Naive thymus-derived CD4-positive, alpha-beta T cell (primary cell): ENCODE results near the gene SON. TPM values are rescaled to one million over a fixed set of nuclear protein-coding genes. Genes with fewer than 3 reads are reported as not detected.

Experiments used
- ATAC-seq: fragments of 150-1000 bp; cut with Tn5 transposase; 2 replicates; pipeline ENCODE4 v1.10.0; 2021; ENCODE audit warnings: mild to moderate bottlenecking, moderate library complexity
- CTCF ChIA-PET: fragments of 350-600 bp; sonication (Branson Sonifier 250); formaldehyde crosslinking; loops from one replicate; lab custom pipeline; 2021; ENCODE audit warnings: antibody characterized with exemption; lab: Charles Lee
- POLR2A ChIA-PET: fragments of 350-600 bp; sonication (Branson Sonifier 250); formaldehyde crosslinking; loops from one replicate; lab custom pipeline; 2021; ENCODE audit warnings: antibody characterized with exemption, inconsistent platforms; lab: Charles Lee
- DNase-seq, 9 donors: peaks; one replicate each; pipeline versions ENCODE4 v3.0.0 to v3.0.0-alpha.2; 2020 to 2022; ENCODE audit warnings: mixed read lengths in 1 of 9
- H3K27ac ChIP-seq: one replicate; pipeline ENCODE4 v1.7.0; 2013; ENCODE audit warnings: mild to moderate bottlenecking, low read depth, low read length, moderate library complexity
- H3K27me3 ChIP-seq, 2 donors: one replicate each; pipeline ENCODE4 v1.7.0; 2013; ENCODE audit warnings: low read length in 2 of 2, mild to moderate bottlenecking in 2 of 2, moderate library complexity in 2 of 2; ENCODE audit not compliant: control insufficient read depth in 2 of 2, insufficient read depth in 2 of 2
- H3K36me3 ChIP-seq, 3 experiments: 1 replicate in 2 of 3; 2 replicates in 1 of 3; pipeline ENCODE4 v1.7.0; 2013; ENCODE audit warnings: low read length in 3 of 3, mild to moderate bottlenecking in 3 of 3, moderate library complexity in 1 of 3; ENCODE audit not compliant: insufficient read depth in 3 of 3, control insufficient read depth in 2 of 3
- H3K4me1 ChIP-seq, 2 donors: one replicate each; pipeline ENCODE4 v1.7.0; 2013; ENCODE audit warnings: low read length in 2 of 2, mild to moderate bottlenecking in 2 of 2, moderate library complexity in 1 of 2; ENCODE audit not compliant: control insufficient read depth in 2 of 2, insufficient read depth in 2 of 2
- H3K4me3 ChIP-seq: 2 replicates; pipeline ENCODE4 v1.7.0; 2013; ENCODE audit warnings: mild to moderate bottlenecking, low read length
- H3K9me3 ChIP-seq, 3 experiments: 1 replicate in 2 of 3; 2 replicates in 1 of 3; pipeline ENCODE4 v1.7.0; 2013; ENCODE audit warnings: low read length in 3 of 3; ENCODE audit not compliant: control insufficient read depth in 2 of 3
- H3K27ac Mint-ChIP-seq, 9 donors: one replicate each; pipeline ENCODE4 v1.8.0; 2020 to 2022; ENCODE audit warnings: mixed read lengths in 9 of 9, mild to moderate bottlenecking in 8 of 9, moderate library complexity in 5 of 9, inconsistent platforms in 2 of 9
- H3K27me3 Mint-ChIP-seq, 5 donors: one replicate each; pipeline ENCODE4 v1.8.0; 2021 to 2022; ENCODE audit warnings: mixed read lengths in 5 of 5, mild to moderate bottlenecking in 1 of 5
- H3K36me3 Mint-ChIP-seq, 5 donors: one replicate each; pipeline ENCODE4 v1.8.0; 2020 to 2022; ENCODE audit warnings: mixed read lengths in 5 of 5, mild to moderate bottlenecking in 3 of 5, inconsistent platforms in 1 of 5
- H3K4me1 Mint-ChIP-seq, 7 donors: one replicate each; pipeline ENCODE4 v1.8.0; 2020 to 2022; ENCODE audit warnings: mixed read lengths in 7 of 7, mild to moderate bottlenecking in 3 of 7, inconsistent platforms in 1 of 7
- H3K4me3 Mint-ChIP-seq, 10 donors: one replicate each; pipeline ENCODE4 v1.8.0; 2020 to 2022; ENCODE audit warnings: mild to moderate bottlenecking in 10 of 10, mixed read lengths in 10 of 10, moderate library complexity in 6 of 10, inconsistent platforms in 2 of 10
- H3K9me3 Mint-ChIP-seq, 11 donors: one replicate each; pipeline ENCODE4 v1.8.0; 2020 to 2022; ENCODE audit warnings: mixed read lengths in 11 of 11, mild to moderate bottlenecking in 4 of 11, inconsistent platforms in 1 of 11, moderate library complexity in 1 of 11
- intact Hi-C, 2 donors: fragments of 100-400 bp; cut with micrococcal nuclease; formaldehyde crosslinking; loops; one replicate each; pipeline ENCODE4 v1.15.1; 2023
- polyA plus RNA-seq, 2 donors: library from polyadenylated mRNA; unstranded; fragments of 300-500 nt; fragmentation: Illumina TruSeq; gene quantifications; one replicate each; pipeline ENCODE4 v1.2.3, GENCODE V29; 2021
- total RNA-seq, 6 experiments: library from RNA in 5 of 6; stranded (reverse) in 5 of 6; gene quantifications; 1 replicate in 5 of 6; 2 replicates in 1 of 6; pipeline ENCODE4 v1.2.3 and lab custom pipeline; 2021 to 2026

Gene SON
- total and polyA plus RNA-seq, 7 experiments from 2014 or later: 337 to 546 (median 459) TPM

DNA sequence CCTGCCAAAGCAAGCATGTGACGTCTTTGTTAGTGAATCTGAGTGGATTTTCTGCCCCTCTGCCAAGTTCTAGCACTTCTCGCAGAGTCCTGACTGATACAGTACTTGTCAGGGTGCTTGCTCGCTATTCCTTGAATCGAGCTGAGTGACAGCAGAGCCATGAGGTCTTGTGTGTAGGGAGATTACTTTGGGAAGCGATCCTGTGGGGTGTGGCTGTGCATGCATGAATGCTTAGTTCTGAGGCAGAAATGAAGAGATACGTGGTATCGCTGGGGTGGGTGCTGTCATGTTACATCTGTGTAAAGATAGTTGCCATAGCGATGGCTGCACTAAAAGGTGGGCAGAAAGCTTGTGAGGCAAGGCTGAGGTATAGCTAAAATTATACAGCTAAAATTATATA is 32.0 kb upstream of the SON start:
- POLR2A ChIA-PET: interaction anchor here (0.7 to 1.1 kb wide), 2 partner anchors 9 to 47 kb away, joined by 3 to 6 read pairs; no protein-coding TSS in a partner anchor
- no peak overlapping the region for H3K27ac Mint-ChIP-seq

DNA sequence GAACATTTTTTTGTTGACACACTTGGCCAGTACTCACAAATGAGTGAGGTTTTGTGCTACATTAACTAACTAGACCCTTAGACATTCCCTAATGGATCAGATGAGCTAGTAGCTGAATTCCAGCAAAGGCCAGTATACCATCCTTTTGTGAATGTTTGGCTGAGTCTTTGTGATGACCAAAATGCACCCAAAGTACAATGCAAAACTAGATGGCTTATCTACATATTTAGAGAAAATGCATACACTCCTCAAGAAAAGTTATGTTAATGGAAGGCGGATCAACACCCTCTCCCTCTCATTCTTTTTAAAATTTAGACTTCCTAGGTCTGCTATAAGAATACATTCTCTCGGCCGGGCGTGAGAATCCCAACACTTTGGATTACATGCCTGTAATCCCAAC is 31.2 kb upstream of the SON start:
- DNase-seq (no peak), ATAC-seq (no peak)
- Histone ChIP-seq H3K9me3 (no peaks in the 10 kb centered on the region), H3K4me3 (no peak overlapping the region), H3K27me3 (no peaks in the 10 kb centered on the region), H3K36me3 (peaks cover 9 to 63% (median 13%) of the 10 kb centered on the region in 3 experiments), H3K4me1 (no peaks in the 10 kb centered on the region), H3K27ac (no peak overlapping the region)
- Mint-ChIP-seq H3K27me3 (no peaks in the 10 kb centered on the region), H3K36me3 (peaks cover 19 to 61% (median 48%) of the 10 kb centered on the region in 5 donors), H3K9me3 (peaks cover 0 to 6% (median 0%) of the 10 kb centered on the region in 11 donors), H3K4me3 (no peak overlapping the region), H3K27ac (no peak overlapping the region), H3K4me1 (peaks cover 0 to 13% (median 0%) of the 10 kb centered on the region in 7 donors)
- ChIA-PET CTCF (no interaction called here), POLR2A (interaction anchor here (0.6 to 1.1 kb wide), 2 partner anchors 9 to 13 kb away, joined by 3 to 5 read pairs; no protein-coding TSS in a partner anchor)
- intact Hi-C loops: no loop called here

More for the DNA sequence above, 32.0 kb upstream of the SON start:
- intact Hi-C loops: no loop called here
- ATAC-seq: no peak
- no peak overlapping the region for H3K4me3 ChIP-seq
- no peaks in the 10 kb centered on the region for H3K9me3 ChIP-seq
- peaks cover 0 to 7% (median 0%) of the 10 kb centered on the region in 11 donors for H3K9me3 Mint-ChIP-seq
- no peak for DNase-seq
- H3K36me3 Mint-ChIP-seq: peaks cover 19 to 59% (median 46%) of the 10 kb centered on the region in 5 donors
- no peaks in the 10 kb centered on the region for H3K4me1 ChIP-seq
- no peaks in the 10 kb centered on the region for H3K27me3 Mint-ChIP-seq
- peaks cover 5 to 58% (median 13%) of the 10 kb centered on the region in 3 experiments for H3K36me3 ChIP-seq
- CTCF ChIA-PET: no interaction called here
- no peak overlapping the region for H3K4me3 Mint-ChIP-seq
- H3K4me1 Mint-ChIP-seq: peaks cover 0 to 13% (median 0%) of the 10 kb centered on the region in 7 donors
- H3K27ac ChIP-seq: no peak overlapping the region
- H3K27me3 ChIP-seq: no peaks in the 10 kb centered on the region

DNA sequence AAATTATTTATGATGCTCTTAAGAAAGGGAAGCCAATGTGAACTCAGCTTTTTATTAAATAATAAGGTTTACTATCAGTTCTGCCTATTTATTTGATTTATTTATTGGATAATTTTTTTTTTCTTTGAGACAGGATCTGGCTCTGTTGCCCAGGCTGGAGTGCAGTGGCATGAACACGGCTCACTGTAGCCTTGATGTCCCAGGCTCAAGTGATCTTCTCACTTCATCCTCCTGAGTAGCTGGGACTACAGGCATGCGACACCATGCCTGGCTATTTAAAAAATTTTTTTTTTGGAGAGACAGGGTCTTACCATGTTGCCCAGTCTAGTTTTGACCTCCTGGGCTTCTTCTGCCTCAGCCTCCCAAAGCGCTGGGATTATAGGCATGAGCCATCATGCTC is 30.4 kb upstream of the SON start:
- Histone ChIP-seq H3K4me1 (no peaks in the 10 kb centered on the region), H3K9me3 (no peaks in the 10 kb centered on the region), H3K27ac (no peak overlapping the region), H3K4me3 (no peak overlapping the region), H3K27me3 (no peaks in the 10 kb centered on the region), H3K36me3 (peaks cover 8 to 71% (median 16%) of the 10 kb centered on the region in 3 experiments)
- H3K4me3 Mint-ChIP-seq: no peak overlapping the region
- H3K4me1 Mint-ChIP-seq: peaks cover 0 to 13% (median 0%) of the 10 kb centered on the region in 7 donors
- H3K36me3 Mint-ChIP-seq: peaks cover 16 to 62% (median 46%) of the 10 kb centered on the region in 5 donors
- DNase-seq: no peak
- peaks cover 0 to 2% (median 0%) of the 10 kb centered on the region in 11 donors for H3K9me3 Mint-ChIP-seq
- intact Hi-C loops: no loop called here
- no peaks in the 10 kb centered on the region for H3K27me3 Mint-ChIP-seq
- POLR2A ChIA-PET: interaction anchor here (0.6 kb wide), 1 partner anchor 14 kb away, joined by 5 read pairs; no protein-coding TSS in a partner anchor
- no peak overlapping the region for H3K27ac Mint-ChIP-seq
- CTCF ChIA-PET: no interaction called here
- ATAC-seq: no peak

DNA sequence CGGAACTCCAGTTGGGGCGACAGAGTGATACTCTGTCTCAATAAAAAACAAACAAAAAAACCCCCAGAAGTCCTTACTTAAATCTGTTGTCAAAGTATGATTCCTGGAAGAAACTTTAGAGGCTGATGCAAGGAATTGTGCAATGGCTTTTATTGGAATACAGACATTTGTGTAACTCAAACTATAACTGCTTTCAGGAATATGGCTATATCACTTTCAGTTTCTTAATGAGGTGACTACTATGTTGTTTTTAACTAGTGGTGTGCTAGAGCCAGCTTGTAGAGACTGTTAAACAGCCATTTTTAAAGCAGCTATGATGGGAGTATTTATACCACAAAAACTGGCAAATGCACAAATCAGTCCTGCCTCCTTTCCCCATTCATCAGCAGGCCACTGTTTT is 28.6 kb upstream of the SON start:
- Histone ChIP-seq H3K4me3 (no peak overlapping the region), H3K4me1 (no peaks in the 10 kb centered on the region), H3K27ac (no peak overlapping the region), H3K9me3 (no peaks in the 10 kb centered on the region), H3K27me3 (no peaks in the 10 kb centered on the region), H3K36me3 (peaks cover 8 to 81% (median 16%) of the 10 kb centered on the region in 3 experiments)
- ChIA-PET POLR2A (no interaction called here), CTCF (no interaction called here)
- Mint-ChIP-seq H3K4me3 (peak overlapping the region in 1 of 10 donors; percentile 28), H3K36me3 (peaks cover 22 to 60% (median 46%) of the 10 kb centered on the region in 5 donors), H3K9me3 (no peaks in the 10 kb centered on the region), H3K27ac (peak overlapping the region in 1 of 9 donors; percentile 79), H3K4me1 (peaks cover 0 to 16% (median 0%) of the 10 kb centered on the region in 7 donors), H3K27me3 (no peaks in the 10 kb centered on the region)
- ATAC-seq (no peak), DNase-seq (no peak)
- intact Hi-C loops: no loop called here

DNA sequence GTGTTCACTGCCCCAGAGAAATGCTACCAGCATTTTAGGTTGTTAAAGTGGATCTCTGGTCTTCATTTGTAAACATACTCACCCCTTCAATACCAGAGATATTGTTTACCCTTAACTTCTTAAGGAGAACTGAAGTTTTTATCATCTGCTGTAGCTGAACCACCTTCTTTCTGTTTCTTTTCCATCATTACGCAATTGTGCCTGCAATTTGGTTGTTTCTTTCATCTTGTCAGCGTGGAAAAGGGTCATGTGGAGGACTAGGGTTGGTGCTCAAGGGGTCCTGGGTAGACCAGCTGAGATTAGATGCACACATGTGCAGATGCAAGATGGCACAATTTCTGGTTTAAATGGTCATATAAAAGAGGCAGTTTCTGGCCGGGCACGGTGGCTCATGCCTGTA is 23.9 kb upstream of the SON start:
- Mint-ChIP-seq H3K4me3 (no peak overlapping the region), H3K27me3 (no peaks in the 10 kb centered on the region), H3K27ac (peak overlapping the region in 1 of 9 donors; percentile 41), H3K9me3 (no peaks in the 10 kb centered on the region), H3K36me3 (peaks cover 23 to 51% (median 40%) of the 10 kb centered on the region in 5 donors), H3K4me1 (peaks cover 0 to 16% (median 0%) of the 10 kb centered on the region in 7 donors)
- DNase-seq (no peak), ATAC-seq (no peak)
- Histone ChIP-seq H3K4me3 (no peak overlapping the region), H3K36me3 (peaks cover 0 to 59% (median 16%) of the 10 kb centered on the region in 3 experiments), H3K27me3 (no peaks in the 10 kb centered on the region), H3K27ac (no peak overlapping the region), H3K9me3 (no peaks in the 10 kb centered on the region), H3K4me1 (no peaks in the 10 kb centered on the region)
- POLR2A ChIA-PET: interaction anchor here (0.6 to 1.2 kb wide), 2 partner anchors 39 to 85 kb away, joined by 3 read pairs; partner anchors contain the start of gene TMEM50B
- intact Hi-C loops: no loop called here
- CTCF ChIA-PET: interaction anchor here (0.7 kb wide), 1 partner anchor 674 kb away, joined by 3 read pairs; no protein-coding TSS in a partner anchor

DNA sequence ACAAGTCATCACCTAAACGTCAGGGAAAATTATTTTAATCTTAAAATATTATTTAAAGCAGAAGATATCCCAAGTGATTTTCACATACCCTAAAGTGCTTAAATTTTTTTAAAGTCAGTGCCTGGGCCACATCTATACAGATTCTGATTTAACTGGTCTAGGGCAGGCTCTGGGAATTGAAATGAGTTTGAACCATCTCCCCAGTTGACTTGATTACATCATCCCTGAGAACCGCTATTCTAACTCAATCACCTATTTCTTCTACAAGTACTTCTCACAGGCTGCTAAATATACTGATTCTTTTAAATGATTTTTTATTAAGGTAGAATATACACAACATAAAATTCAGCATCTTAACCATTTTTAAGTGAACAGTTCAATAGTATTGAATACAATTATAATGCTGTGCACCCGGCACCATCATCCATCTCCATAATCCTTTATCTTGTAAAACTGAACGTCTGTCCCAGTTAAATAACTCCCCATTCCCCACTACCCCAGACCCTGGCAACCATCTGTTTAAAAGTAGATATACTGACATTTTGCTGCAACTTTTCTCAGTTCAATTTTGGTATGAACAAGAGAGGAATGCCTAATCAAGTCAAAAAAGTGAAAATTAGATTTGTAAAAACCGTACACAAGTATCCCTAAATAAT is 20.4 kb upstream of the SON start:
- intact Hi-C loops: no loop called here
- Mint-ChIP-seq H3K4me3 (no peak overlapping the region), H3K27me3 (no peaks in the 10 kb centered on the region), H3K36me3 (peaks cover 15 to 32% (median 20%) of the 10 kb centered on the region in 5 donors), H3K27ac (no peak overlapping the region), H3K9me3 (no peaks in the 10 kb centered on the region), H3K4me1 (peaks cover 0 to 3% (median 0%) of the 10 kb centered on the region in 7 donors)
- Histone ChIP-seq H3K27me3 (no peaks in the 10 kb centered on the region), H3K4me3 (no peak overlapping the region), H3K36me3 (peaks cover 0 to 50% (median 5%) of the 10 kb centered on the region in 3 experiments), H3K4me1 (no peaks in the 10 kb centered on the region), H3K27ac (no peak overlapping the region), H3K9me3 (no peaks in the 10 kb centered on the region)
- ATAC-seq (no peak), DNase-seq (no peak)
- CTCF ChIA-PET: no interaction called here
- POLR2A ChIA-PET: interaction anchor here (1.6 kb wide), 1 partner anchor 19 kb away, joined by 5 read pairs; the partner anchor contains the start of gene GART
